DMS153 treated with DMSO at 0.1 percent for 48 hours (cell line): ENCODE data around the gene CABP7.

Experiments
- DNase-seq: peaks from one replicate; lab custom pipeline; 2025; ENCODE audit not compliant: unreplicated experiment; lab: John Stamatoyannopoulos, UW

Gene CABP7

DNA sequence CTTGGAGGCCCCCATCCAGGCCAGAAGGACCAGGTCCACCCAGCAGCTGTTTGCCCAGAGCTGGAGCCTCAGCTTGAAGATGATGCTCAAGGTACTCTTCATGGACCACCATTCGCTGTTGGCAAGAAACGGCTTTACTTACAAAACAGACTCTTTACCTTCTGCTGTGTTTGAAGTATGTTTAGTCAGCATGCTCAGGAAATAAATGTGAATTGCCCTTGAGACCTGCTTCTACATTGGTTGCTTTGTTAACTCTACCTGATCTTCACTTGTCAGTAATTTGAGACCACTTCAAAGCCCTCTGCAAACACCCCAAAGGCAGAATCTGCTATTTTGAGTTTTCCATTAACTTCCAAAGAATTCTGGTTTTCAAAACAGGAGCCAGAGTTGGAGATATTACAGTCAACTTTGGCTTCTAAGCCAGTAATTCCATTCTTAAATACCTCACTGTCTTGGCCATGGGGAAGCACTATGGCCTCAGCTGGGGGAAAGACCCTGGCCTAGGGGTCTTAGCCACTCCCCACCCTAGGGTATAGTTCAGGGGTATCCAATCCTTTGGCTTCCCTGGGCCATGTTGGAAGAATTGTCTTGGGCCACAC lies 50.0 kb downstream of the CABP7 start:
- DNase-seq: no peak

DNA sequence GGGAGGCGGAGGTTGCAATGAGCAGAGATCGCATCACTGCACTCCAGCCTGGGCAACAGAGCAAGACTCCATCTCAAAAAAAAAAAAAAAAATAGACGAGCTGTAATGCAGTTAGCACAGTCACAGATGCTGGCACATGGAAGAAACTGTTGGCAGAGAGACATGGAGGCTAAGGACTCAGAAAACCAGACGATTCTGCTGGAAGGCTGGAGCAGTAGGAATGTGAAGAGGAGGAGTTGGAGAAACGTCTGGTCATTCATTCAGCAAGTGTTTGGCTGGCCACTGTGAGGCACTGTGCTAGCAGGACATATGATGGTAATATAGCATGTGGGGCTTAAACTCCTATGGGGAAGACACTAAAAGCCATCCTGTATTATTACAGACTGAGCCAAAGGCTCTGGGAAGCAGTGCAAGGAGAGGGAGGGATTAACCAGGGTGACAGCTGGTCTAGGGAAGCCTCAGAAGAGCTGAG lies 52.4 kb downstream of the CABP7 start:
- peak; percentile 0 for DNase-seq

DNA sequence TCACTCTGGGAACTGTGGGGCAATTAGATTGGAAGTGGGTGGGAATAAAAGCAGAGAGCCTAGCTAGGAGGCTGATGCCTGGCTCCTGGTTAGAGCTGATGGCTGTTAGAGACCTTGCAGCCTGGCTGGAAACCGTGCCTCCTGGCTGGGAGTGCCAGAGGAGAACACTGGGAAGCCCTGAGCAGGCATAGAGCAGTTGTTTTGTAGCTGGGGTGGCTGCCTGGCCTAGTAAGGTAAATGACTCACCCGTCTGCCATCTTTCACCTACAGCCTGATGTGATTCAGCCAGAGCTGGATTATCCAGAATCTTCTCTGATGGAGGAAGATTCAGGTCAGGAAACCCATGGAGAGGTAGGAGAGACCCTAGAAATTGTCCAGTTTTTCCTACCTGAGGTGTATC lies 53.4 kb downstream of the CABP7 start:
- no peak for DNase-seq

DNA sequence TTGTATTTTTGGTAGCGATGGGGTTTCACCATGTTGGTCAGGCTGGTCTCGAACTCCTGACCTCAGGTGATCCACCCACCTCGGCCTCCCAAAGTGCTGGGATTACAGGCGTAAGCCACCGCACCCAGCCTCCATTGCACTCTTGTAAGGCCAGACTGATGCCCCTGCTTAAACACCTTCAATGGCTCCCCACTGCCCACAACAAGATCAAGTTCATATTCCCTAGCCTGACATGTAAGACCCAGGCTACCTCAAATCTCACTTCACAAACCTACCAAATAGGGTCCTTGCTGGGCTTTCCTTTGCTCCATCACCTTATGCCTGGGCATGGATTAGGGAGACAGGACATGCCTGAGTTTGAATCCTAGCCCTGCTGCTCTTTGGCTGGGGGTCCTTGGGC lies 60.4 kb downstream of the CABP7 start:
- DNase-seq: no peak

DNA sequence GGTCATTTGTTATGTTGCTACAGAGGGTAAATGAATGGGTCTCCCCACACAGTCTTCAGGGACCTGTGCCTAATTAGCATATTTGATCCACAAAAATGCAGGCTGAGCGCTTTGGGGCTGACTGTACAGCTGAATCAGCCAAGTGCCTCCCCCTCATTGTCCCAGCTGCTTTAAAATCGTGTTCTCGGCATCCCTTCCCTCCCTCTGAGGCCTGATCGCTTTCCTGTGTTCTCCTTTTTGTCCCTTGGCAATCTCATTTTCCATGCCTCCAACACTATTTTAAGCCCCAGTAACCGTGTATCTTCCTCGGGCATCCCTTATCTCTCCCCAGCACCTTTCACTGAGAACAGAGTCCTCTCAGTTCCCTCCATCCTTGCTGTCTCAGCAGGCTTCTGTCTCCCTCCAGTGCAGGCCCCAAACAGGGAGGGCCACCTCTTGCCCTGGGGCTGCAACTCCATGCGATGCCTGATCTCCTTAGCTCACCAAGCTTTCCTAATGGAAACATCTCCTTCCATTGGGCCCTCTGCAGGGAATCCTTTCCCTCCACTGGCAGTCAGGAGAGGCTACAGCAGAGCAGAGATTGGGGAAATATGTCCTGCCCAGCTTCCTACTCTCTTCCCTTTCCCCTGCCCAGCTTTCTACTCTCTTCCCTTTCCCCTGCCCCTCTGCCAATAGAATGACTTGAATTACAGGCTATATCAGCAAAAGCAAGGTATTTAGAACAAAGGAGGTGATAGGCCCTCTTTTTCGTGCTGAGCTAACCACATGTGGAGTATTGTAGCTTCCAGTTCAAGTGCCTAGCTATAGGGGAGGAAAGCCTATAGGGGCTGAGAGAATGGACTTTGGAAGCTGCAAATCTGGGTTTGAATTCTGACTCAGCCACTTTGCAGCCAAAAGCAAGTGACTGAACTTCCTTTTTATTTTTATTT lies 61.2 kb downstream of the CABP7 start:
- DNase-seq: no peak
